WTC11 (cell line): ENCODE results near the gene SYNJ2. TPM values are rescaled to one million over a fixed set of nuclear protein-coding genes. Genes with fewer than 3 reads are reported as not detected.

ENCODE experiments used
- ATAC-seq: fragments of 200-7000 bp; cut with Tn5 transposase; 2 replicates; pipeline ENCODE4 v1.10.0; 2021; ENCODE audit warnings: mild to moderate bottlenecking, moderate library complexity
- CTCF ChIA-PET: fragments of 300-600 bp; sonication (Branson Sonifier 250); formaldehyde crosslinking; loops from one replicate; lab custom pipeline; 2021; ENCODE audit warnings: antibody characterized with exemption; lab: Charles Lee
- POLR2A ChIA-PET: fragments of 350-600 bp; sonication (Branson Sonifier 250); formaldehyde crosslinking; loops from one replicate; lab custom pipeline; 2021; ENCODE audit warnings: antibody characterized with exemption; lab: Charles Lee
- DNase-seq: peaks from one replicate; pipeline ENCODE4 v3.0.0; 2021; ENCODE audit warnings: low spot score
- H3K27ac Mint-ChIP-seq: 2 replicates; pipeline ENCODE4 v1.8.0; 2021; ENCODE audit warnings: mixed read lengths
- H3K27me3 Mint-ChIP-seq: 2 replicates; pipeline ENCODE4 v1.8.0; 2021; ENCODE audit warnings: low read depth, mild to moderate bottlenecking, moderate library complexity, mixed read lengths
- H3K36me3 Mint-ChIP-seq: 2 replicates; pipeline ENCODE4 v1.8.0; 2021; ENCODE audit warnings: mixed read lengths
- H3K4me1 Mint-ChIP-seq: 2 replicates; pipeline ENCODE4 v1.8.0; 2022; ENCODE audit warnings: mixed read lengths
- H3K4me3 Mint-ChIP-seq: 2 replicates; pipeline ENCODE4 v1.8.0; 2021; ENCODE audit warnings: mild to moderate bottlenecking, moderate library complexity, mixed read lengths
- H3K9me3 Mint-ChIP-seq: 2 replicates; pipeline ENCODE4 v1.8.0; 2021; ENCODE audit warnings: mixed read lengths
- CREM ChIP-seq: sonication (generic); formaldehyde crosslinking; IDR thresholded peaks from 2 replicates; pipeline ENCODE4 v1.8.1; 2022; ENCODE audit warnings: mild to moderate bottlenecking, missing genetic modification reagents, moderate library complexity
- ELF4 ChIP-seq: sonication (generic); formaldehyde crosslinking; IDR thresholded peaks from 2 replicates; pipeline ENCODE4 v1.8.1; 2022; ENCODE audit warnings: low read depth, mild to moderate bottlenecking, moderate library complexity, missing genetic modification reagents
- ESRRA ChIP-seq: sonication (generic); formaldehyde crosslinking; IDR thresholded peaks from 2 replicates; pipeline ENCODE4 v1.8.1; 2022; ENCODE audit warnings: mild to moderate bottlenecking, missing genetic modification reagents, borderline replicate concordance
- FOXJ3 ChIP-seq: sonication (generic); formaldehyde crosslinking; IDR thresholded peaks from 2 replicates; pipeline ENCODE4 v1.9.0; 2021; ENCODE audit warnings: missing genetic modification reagents, mild to moderate bottlenecking, borderline replicate concordance
- GABPB1 ChIP-seq: sonication (generic); formaldehyde crosslinking; IDR thresholded peaks from 2 replicates; pipeline ENCODE4 v1.8.1; 2023; ENCODE audit warnings: mild to moderate bottlenecking, missing genetic modification reagents
- MAX ChIP-seq: sonication (generic); formaldehyde crosslinking; IDR thresholded peaks from 2 replicates; pipeline ENCODE4 v1.8.0; 2022; ENCODE audit warnings: mild to moderate bottlenecking, missing genetic modification reagents
- NFE2L1 ChIP-seq: sonication (generic); formaldehyde crosslinking; IDR thresholded peaks from 2 replicates; pipeline ENCODE4 v1.8.1; 2023; ENCODE audit warnings: missing genetic modification reagents
- NR2C2 ChIP-seq: sonication (generic); formaldehyde crosslinking; IDR thresholded peaks from 2 replicates; pipeline ENCODE4 v1.8.0; 2022; ENCODE audit warnings: mild to moderate bottlenecking, missing genetic modification reagents
- PRDM15 ChIP-seq: sonication (generic); formaldehyde crosslinking; IDR thresholded peaks from 2 replicates; pipeline ENCODE4 v1.8.0; 2022; ENCODE audit warnings: missing genetic modification reagents
- RELA ChIP-seq: sonication (generic); formaldehyde crosslinking; IDR thresholded peaks from 2 replicates; pipeline ENCODE4 v1.8.1; 2022; ENCODE audit warnings: missing genetic modification reagents, mild to moderate bottlenecking, borderline replicate concordance
- ZNF281 ChIP-seq: sonication (generic); formaldehyde crosslinking; IDR thresholded peaks from 2 replicates; pipeline ENCODE4 v1.8.0; 2023; ENCODE audit warnings: mild to moderate bottlenecking, missing genetic modification reagents
- ZNF423 ChIP-seq: fragments of 250-450 bp; sonication (Bioruptor Pico); IDR thresholded peaks from 2 replicates; pipeline ENCODE4 v2.1.2; 2022; ENCODE audit warnings: mild to moderate bottlenecking, moderate library complexity
- total RNA-seq: library from RNA; stranded (reverse); gene quantifications from 3 replicates; pipeline ENCODE4 v1.2.3, GENCODE V29; 2021
- TF ChIP-seq, protein P1 (sequence below): fragments of 250-450 bp; sonication (Bioruptor Pico); IDR thresholded peaks from 2 replicates; pipeline ENCODE4 v1.9.0; 2021; ENCODE audit warnings: moderate library complexity, mild to moderate bottlenecking, inconsistent platforms, borderline replicate concordance
- TF ChIP-seq, protein P2 (sequence below): fragments of 250-450 bp; sonication (Bioruptor Pico); IDR thresholded peaks from 2 replicates; pipeline ENCODE4 v1.9.0; 2021; ENCODE audit warnings: mild to moderate bottlenecking
- TF ChIP-seq, protein P3 (sequence below): sonication (generic); formaldehyde crosslinking; IDR thresholded peaks from 2 replicates; pipeline ENCODE4 v1.8.1; 2023; ENCODE audit warnings: mild to moderate bottlenecking, moderate library complexity, missing genetic modification reagents
- TF ChIP-seq, protein P4 (sequence below): sonication (generic); formaldehyde crosslinking; IDR thresholded peaks from 2 replicates; pipeline ENCODE4 v1.8.1; 2023; ENCODE audit warnings: mild to moderate bottlenecking, missing genetic modification reagents, borderline replicate concordance

SYNJ2 gene
- total RNA-seq, 1 experiment from 2014 or later = 15.3 TPM

- H3K27me3 Mint-ChIP-seq = peaks cover 4% of the 10 kb centered on the region; the same call in 1 of the 2 replicates
- H3K4me1 Mint-ChIP-seq = peaks cover 11% of the 10 kb centered on the region; the same call in 1 of the 2 replicates
- H3K27ac Mint-ChIP-seq = no peak overlapping the region
- peaks cover 19% of the 10 kb centered on the region for H3K36me3 Mint-ChIP-seq
- CTCF ChIA-PET = interaction anchor here (0.9 to 1.8 kb wide), 2 partner anchors 118 to 285 kb away, joined by 4 read pairs; no protein-coding TSS in a partner anchor
- peak; percentile 73 for ATAC-seq
- DNase-seq = no peak
- TF ChIP-seq NFE2L1 (CRISPR knock-in tag) (no peak), NR2C2 (CRISPR knock-in tag) (no peak), PRDM15 (CRISPR knock-in tag) (peak; percentile 27; the same call in 1 of the 2 replicates), ZNF423 (CRISPR knock-in tag) (no peak), GABPB1 (CRISPR knock-in tag) (peak; percentile 41; the same call in 1 of the 2 replicates)
- TF ChIP-seq, protein P1, sequence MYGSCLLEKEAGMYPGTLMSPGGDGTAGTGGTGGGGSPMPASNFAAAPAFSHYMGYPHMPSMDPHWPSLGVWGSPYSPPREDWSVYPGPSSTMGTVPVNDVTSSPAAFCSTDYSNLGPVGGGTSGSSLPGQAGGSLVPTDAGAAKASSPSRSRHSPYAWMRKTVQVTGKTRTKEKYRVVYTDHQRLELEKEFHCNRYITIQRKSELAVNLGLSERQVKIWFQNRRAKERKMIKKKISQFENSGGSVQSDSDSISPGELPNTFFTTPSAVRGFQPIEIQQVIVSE = no peak
- TF ChIP-seq, protein P2, sequence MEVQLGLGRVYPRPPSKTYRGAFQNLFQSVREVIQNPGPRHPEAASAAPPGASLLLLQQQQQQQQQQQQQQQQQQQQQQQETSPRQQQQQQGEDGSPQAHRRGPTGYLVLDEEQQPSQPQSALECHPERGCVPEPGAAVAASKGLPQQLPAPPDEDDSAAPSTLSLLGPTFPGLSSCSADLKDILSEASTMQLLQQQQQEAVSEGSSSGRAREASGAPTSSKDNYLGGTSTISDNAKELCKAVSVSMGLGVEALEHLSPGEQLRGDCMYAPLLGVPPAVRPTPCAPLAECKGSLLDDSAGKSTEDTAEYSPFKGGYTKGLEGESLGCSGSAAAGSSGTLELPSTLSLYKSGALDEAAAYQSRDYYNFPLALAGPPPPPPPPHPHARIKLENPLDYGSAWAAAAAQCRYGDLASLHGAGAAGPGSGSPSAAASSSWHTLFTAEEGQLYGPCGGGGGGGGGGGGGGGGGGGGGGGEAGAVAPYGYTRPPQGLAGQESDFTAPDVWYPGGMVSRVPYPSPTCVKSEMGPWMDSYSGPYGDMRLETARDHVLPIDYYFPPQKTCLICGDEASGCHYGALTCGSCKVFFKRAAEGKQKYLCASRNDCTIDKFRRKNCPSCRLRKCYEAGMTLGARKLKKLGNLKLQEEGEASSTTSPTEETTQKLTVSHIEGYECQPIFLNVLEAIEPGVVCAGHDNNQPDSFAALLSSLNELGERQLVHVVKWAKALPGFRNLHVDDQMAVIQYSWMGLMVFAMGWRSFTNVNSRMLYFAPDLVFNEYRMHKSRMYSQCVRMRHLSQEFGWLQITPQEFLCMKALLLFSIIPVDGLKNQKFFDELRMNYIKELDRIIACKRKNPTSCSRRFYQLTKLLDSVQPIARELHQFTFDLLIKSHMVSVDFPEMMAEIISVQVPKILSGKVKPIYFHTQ = no peak
- no peak overlapping the region for H3K4me3 Mint-ChIP-seq
- POLR2A ChIA-PET = interaction anchor here (1.0 kb wide), 1 partner anchor 30 kb away, joined by 3 read pairs; no protein-coding TSS in a partner anchor
- H3K9me3 Mint-ChIP-seq = peaks cover 36% of the 10 kb centered on the region
Observed at GRCh38 chr6:157954150-157955117, 27.2 kb upstream of the SYNJ2 start.

DNA sequence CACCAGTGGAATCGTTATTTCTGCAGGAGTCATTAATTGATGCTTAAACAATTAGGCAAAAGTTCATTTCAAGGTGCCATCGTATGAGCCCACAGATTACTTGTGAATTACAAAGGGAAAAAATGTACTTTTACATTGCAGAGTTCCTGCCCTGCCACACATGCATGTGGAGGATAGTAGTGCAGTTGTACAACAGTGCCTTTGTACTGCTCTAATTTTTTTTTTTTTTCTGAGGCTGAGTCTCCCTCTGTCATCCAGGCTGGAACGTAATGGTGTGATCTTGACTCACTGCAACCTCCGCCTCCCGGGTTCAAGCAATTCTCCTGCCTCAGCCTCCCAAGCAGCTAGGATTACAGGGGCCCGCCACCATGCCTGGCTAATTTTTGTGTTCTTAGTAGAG is 26.0 kb upstream of the SYNJ2 start:
- no peak for DNase-seq
- CTCF ChIA-PET = no interaction called here
- peaks cover 32% of the 10 kb centered on the region for H3K9me3 Mint-ChIP-seq
- H3K36me3 Mint-ChIP-seq = peaks cover 27% of the 10 kb centered on the region
- H3K27ac Mint-ChIP-seq = no peak overlapping the region
- POLR2A ChIA-PET = no interaction called here
- peaks cover 11% of the 10 kb centered on the region; the same call in 1 of the 2 replicates for H3K4me1 Mint-ChIP-seq
- H3K4me3 Mint-ChIP-seq = no peak overlapping the region
- no peak for ATAC-seq
- peaks cover 2% of the 10 kb centered on the region; the same call in 1 of the 2 replicates for H3K27me3 Mint-ChIP-seq
- no peak for TF ChIP-seq ZNF281
- no peak for TF ChIP-seq CREM (CRISPR knock-in tag)
- no peak for TF ChIP-seq FOXJ3
- TF ChIP-seq ELF4 (CRISPR knock-in tag) = no peak
- no peak for TF ChIP-seq ESRRA (CRISPR knock-in tag)
- no peak for TF ChIP-seq RELA
- TF ChIP-seq MAX (CRISPR knock-in tag) = no peak
- TF ChIP-seq, protein P3, sequence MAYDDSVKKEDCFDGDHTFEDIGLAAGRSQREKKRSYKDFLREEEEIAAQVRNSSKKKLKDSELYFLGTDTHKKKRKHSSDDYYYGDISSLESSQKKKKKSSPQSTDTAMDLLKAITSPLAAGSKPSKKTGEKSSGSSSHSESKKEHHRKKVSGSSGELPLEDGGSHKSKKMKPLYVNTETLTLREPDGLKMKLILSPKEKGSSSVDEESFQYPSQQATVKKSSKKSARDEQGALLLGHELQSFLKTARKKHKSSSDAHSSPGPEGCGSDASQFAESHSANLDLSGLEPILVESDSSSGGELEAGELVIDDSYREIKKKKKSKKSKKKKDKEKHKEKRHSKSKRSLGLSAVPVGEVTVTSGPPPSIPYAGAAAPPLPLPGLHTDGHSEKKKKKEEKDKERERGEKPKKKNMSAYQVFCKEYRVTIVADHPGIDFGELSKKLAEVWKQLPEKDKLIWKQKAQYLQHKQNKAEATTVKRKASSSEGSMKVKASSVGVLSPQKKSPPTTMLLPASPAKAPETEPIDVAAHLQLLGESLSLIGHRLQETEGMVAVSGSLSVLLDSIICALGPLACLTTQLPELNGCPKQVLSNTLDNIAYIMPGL (CRISPR knock-in tag) = no peak
- TF ChIP-seq, protein P4, sequence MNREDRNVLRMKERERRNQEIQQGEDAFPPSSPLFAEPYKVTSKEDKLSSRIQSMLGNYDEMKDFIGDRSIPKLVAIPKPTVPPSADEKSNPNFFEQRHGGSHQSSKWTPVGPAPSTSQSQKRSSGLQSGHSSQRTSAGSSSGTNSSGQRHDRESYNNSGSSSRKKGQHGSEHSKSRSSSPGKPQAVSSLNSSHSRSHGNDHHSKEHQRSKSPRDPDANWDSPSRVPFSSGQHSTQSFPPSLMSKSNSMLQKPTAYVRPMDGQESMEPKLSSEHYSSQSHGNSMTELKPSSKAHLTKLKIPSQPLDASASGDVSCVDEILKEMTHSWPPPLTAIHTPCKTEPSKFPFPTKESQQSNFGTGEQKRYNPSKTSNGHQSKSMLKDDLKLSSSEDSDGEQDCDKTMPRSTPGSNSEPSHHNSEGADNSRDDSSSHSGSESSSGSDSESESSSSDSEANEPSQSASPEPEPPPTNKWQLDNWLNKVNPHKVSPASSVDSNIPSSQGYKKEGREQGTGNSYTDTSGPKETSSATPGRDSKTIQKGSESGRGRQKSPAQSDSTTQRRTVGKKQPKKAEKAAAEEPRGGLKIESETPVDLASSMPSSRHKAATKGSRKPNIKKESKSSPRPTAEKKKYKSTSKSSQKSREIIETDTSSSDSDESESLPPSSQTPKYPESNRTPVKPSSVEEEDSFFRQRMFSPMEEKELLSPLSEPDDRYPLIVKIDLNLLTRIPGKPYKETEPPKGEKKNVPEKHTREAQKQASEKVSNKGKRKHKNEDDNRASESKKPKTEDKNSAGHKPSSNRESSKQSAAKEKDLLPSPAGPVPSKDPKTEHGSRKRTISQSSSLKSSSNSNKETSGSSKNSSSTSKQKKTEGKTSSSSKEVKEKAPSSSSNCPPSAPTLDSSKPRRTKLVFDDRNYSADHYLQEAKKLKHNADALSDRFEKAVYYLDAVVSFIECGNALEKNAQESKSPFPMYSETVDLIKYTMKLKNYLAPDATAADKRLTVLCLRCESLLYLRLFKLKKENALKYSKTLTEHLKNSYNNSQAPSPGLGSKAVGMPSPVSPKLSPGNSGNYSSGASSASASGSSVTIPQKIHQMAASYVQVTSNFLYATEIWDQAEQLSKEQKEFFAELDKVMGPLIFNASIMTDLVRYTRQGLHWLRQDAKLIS (CRISPR knock-in tag) = no peak
